GM12878 (cell line): Measurements from ENCODE around the gene NT5E. TPM values are rescaled to one million over a fixed set of nuclear protein-coding genes. Genes with fewer than 3 reads are reported as not detected.
A peak's percentile ranks its signal among the peaks of the same experiment; 100 is the strongest.

ENCODE experiments used
- ATAC-seq: fragments of 200-7000 bp; cut with Tn5 transposase; 3 replicates; pipeline ENCODE4 v1.9.1; 2020; ENCODE audit warnings: mild to moderate bottlenecking, moderate library complexity
- BruUV-seq: library from RNA; stranded (reverse); fragments of 400-500 nt; replicated peaks from 2 replicates; lab custom pipeline; 2021; lab: Mats Ljungman, UMichigan
- CTCF ChIA-PET: fragments of 300-600 bp; sonication (Branson Sonifier 250); formaldehyde crosslinking; extraction: SDS; loops from one replicate; lab custom pipeline; 2021; ENCODE audit warnings: inconsistent platforms; lab: Yijun Ruan, JAX
- POLR2A ChIA-PET: fragments of 350-600 bp; formaldehyde crosslinking; extraction: SDS; loops from one replicate; lab custom pipeline; 2021; ENCODE audit warnings: inconsistent platforms; lab: Charles Lee
- RAD21 ChIA-PET: fragments of 300-600 bp; sonication (Branson Sonifier 250); formaldehyde crosslinking; loops from one replicate; lab custom pipeline; 2023; ENCODE audit warnings: antibody characterized with exemption; ENCODE audit not compliant: unreplicated experiment; lab: Charles Lee
- SMC1A ChIA-PET: fragments of 300-600 bp; sonication (Branson Sonifier 250); formaldehyde crosslinking; loops from one replicate; lab custom pipeline; 2023; ENCODE audit not compliant: unreplicated experiment, uncharacterized antibody; lab: Charles Lee
- DNase-seq: peaks from one replicate; pipeline ENCODE4 v3.0.0-alpha.2; 2011; ENCODE audit warnings: low read depth, low spot score
- FAIRE-seq: peaks from 3 replicates; lab custom pipeline; 2011; peaks lifted over from hg19 to GRCh38; lab: Jason Lieb, UNC
- H2AFZ ChIP-seq: 2 replicates; pipeline ENCODE4 v1.6.0; 2011; ENCODE audit warnings: low read depth, low read length, control low read depth; ENCODE audit not compliant: control insufficient read depth
- H3K27ac ChIP-seq: 2 replicates; pipeline ENCODE4 v1.5.1; 2011; ENCODE audit warnings: control low read depth; ENCODE audit not compliant: control insufficient read depth, insufficient read depth
- H3K27me3 ChIP-seq, 2 experiments: replicated peaks in 1 of 2; 2 replicates each; pipeline versions ENCODE4 v1.6.0 to v1.6.1; 2011; ENCODE audit warnings: low read length in 1 of 2; ENCODE audit not compliant: control insufficient read depth in 2 of 2, insufficient read depth in 2 of 2
- H3K36me3 ChIP-seq, 2 experiments: 2 replicates each; pipeline ENCODE4 v1.5.1; 2011; ENCODE audit warnings: low read length in 1 of 2; ENCODE audit not compliant: control insufficient read depth in 2 of 2, insufficient read depth in 2 of 2
- H3K4me1 ChIP-seq: 2 replicates; pipeline ENCODE4 v1.6.1; 2011; ENCODE audit warnings: mild to moderate bottlenecking, low read length, moderate library complexity, mixed read lengths; ENCODE audit not compliant: control insufficient read depth, insufficient read depth
- H3K4me2 ChIP-seq: 2 replicates; pipeline ENCODE4 v1.6.0; 2011; ENCODE audit warnings: control low read depth; ENCODE audit not compliant: control insufficient read depth, insufficient read depth
- H3K4me3 ChIP-seq: fragments of 200-600 bp; sonication (generic); 2 replicates; pipeline ENCODE4 v1.5.1; 2016
- H3K79me2 ChIP-seq: 2 replicates; pipeline ENCODE4 v1.6.0; 2011; ENCODE audit warnings: low read length; ENCODE audit not compliant: control insufficient read depth, insufficient read depth
- H3K9ac ChIP-seq: 2 replicates; pipeline ENCODE4 v1.8.0; 2011; ENCODE audit warnings: low read length, control low read depth, mixed read lengths; ENCODE audit not compliant: control insufficient read depth, insufficient read depth
- H3K9me3 ChIP-seq: replicated peaks from 3 replicates; pipeline ENCODE4 v1.5.1; 2011; ENCODE audit warnings: mild to moderate bottlenecking, low read length; ENCODE audit not compliant: control insufficient read depth, insufficient read depth
- H4K20me1 ChIP-seq: 2 replicates; pipeline ENCODE4 v1.6.0; 2011; ENCODE audit not compliant: control insufficient read depth, insufficient read depth
- CREM ChIP-seq: IDR thresholded peaks from 2 replicates; pipeline ENCODE4 v1.6.1; 2014; ENCODE audit warnings: antibody characterized with exemption, low read depth
- ESRRA ChIP-seq: IDR thresholded peaks from 2 replicates; pipeline ENCODE4 v1.6.1; 2012; ENCODE audit warnings: mild to moderate bottlenecking, low read length, improper control_type of control experiment
- IKZF1 ChIP-seq: fragments of 450-650 bp; conservative IDR thresholded peaks from 2 replicates; pipeline ENCODE4 v1.6.1; 2017; ENCODE audit warnings: antibody characterized with exemption, mild to moderate bottlenecking
- RAD21 ChIP-seq: IDR thresholded peaks from 2 replicates; pipeline ENCODE4 v1.6.1; 2011; ENCODE audit warnings: mild to moderate bottlenecking, low read depth, low read length, moderate library complexity; ENCODE audit not compliant: insufficient read depth
- SMC3 ChIP-seq: IDR thresholded peaks from 2 replicates; pipeline ENCODE4 v1.6.1; 2011; ENCODE audit warnings: low read length, improper control_type of control experiment, borderline replicate concordance
- SREBF1 ChIP-seq: IDR thresholded peaks from 2 replicates; pipeline ENCODE4 v1.6.1; 2012; ENCODE audit warnings: mild to moderate bottlenecking, low read length
- TARDBP ChIP-seq: IDR thresholded peaks from 2 replicates; pipeline ENCODE4 v1.6.1; 2016; ENCODE audit warnings: borderline replicate concordance
- WGBS: methylation state at CpG from one replicate; pipeline ENCODE4 v1.1.6; 2016; ENCODE audit warnings: low lambda C conversion rate; ENCODE audit not compliant: insufficient replicate concordance, insufficient coverage; ENCODE audit errors: missing lambda C conversion rate; 5-methylcytosine and 5-hydroxymethylcytosine counted together
- in situ Hi-C: fragments of 300-500 bp; cut with MboI; formaldehyde crosslinking; loops from 9 replicates; pipeline ENCODE4 v1.14.3; 2018; ENCODE audit warnings: mixed read lengths
- intact Hi-C: fragments of 100-400 bp; cut with micrococcal nuclease; formaldehyde crosslinking; loops from one replicate; pipeline ENCODE4 v1.14.2; 2022; ENCODE audit not compliant: unreplicated experiment
- polyA plus RNA-seq, 11 experiments: library from polyadenylated mRNA; depleted of rRNA in 4 of 11; unstranded in 6 of 11; stranded (reverse) in 5 of 11; fragments of >200 nt; fragmentation: Nextera tagmentation in 4 of 11; fragmentation: Illumina TruSeq in 1 of 11; extraction: Ambion mirVana in 4 of 11; extraction: Trizol in 1 of 11; gene quantifications; 1 replicate in 1 of 11; 2 replicates in 10 of 11; pipeline versions ENCODE4 v1.2.1 to v1.2.3, GENCODE V29; 2011 to 2016; ENCODE audit warnings: inconsistent platforms in 2 of 11, missing spikeins in 2 of 11, low read depth in 1 of 11
- total RNA-seq, 4 experiments: library from RNA; depleted of rRNA in 3 of 4; stranded (reverse); fragments of >200 nt in 3 of 4; fragmentation: Illumina TruSeq in 1 of 4; extraction: Trizol in 1 of 4; gene quantifications; 2 replicates each; pipeline versions ENCODE4 v1.2.1 to v1.2.3, GENCODE V29; 2013 to 2021
- TF ChIP-seq, protein P1 (sequence below): fragments of 450-650 bp; formaldehyde crosslinking; IDR thresholded peaks from 2 replicates; pipeline ENCODE4 v1.5.0; 2022; ENCODE audit warnings: mild to moderate bottlenecking, missing genetic modification characterization
- TF ChIP-seq, protein P2 (sequence below), 3 experiments: IDR thresholded peaks in 2 of 3; conservative IDR thresholded peaks in 1 of 3; 2 replicates each; pipeline ENCODE4 v1.5.1; 2011; ENCODE audit warnings: low read depth in 3 of 3, low read length in 3 of 3, mild to moderate bottlenecking in 3 of 3, control low read depth in 2 of 3, moderate library complexity in 2 of 3, inconsistent platforms in 1 of 3, mixed read lengths in 1 of 3; ENCODE audit not compliant: control insufficient read depth in 2 of 3, insufficient read depth in 1 of 3; ENCODE audit errors: extremely low read depth in 1 of 3

NT5E gene
- total and polyA plus RNA-seq, 10 of the 15 experiments (the other 5 are each of a cell fraction or from before 2014, with no cell fraction given): 1.9 to 9.7 (median 7.3) TPM

DNA sequence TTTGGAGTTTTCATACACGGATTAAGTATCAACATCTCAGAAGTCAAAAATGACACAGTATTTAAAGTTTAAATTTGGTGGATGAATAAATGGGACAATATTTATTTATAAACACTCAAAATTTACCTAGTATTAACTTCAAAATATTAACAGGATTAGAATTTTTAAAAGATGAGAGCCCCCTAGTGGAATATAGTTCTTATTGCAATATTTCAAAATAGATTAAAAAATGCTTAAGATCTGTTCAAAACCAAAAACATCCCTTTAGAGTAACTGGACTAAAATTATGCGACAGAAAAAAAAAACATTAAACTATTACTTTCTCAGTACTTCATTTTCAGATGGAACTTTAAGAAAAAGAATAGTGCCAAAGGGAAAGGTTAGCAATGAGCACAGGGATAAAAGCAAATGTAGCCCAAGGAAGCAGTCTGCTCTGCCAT lies 87.2 kb downstream of the NT5E start:
- Histone ChIP-seq H3K27me3 (no peaks in the 10 kb centered on the region), H3K4me2 (no peak overlapping the region), H3K9me3 (no peaks in the 10 kb centered on the region), H3K79me2 (no peaks in the 10 kb centered on the region), H4K20me1 (no peaks in the 10 kb centered on the region), H2AFZ (no peak overlapping the region), H3K36me3 (peaks cover 1 to 10% of the 10 kb centered on the region in 2 experiments), H3K4me3 (no peak overlapping the region), H3K4me1 (no peaks in the 10 kb centered on the region), H3K27ac (no peak overlapping the region), H3K9ac (no peak overlapping the region)
- intact Hi-C loops: loop anchor here (1.0 kb wide), 1 partner anchor 182 kb away; no protein-coding TSS in a partner anchor
- FAIRE-seq (no peak), ATAC-seq (no peak), DNase-seq (no peak)
- ChIA-PET RAD21 (interaction anchor here (0.6 to 6.9 kb wide), 14 partner anchors 11 to 183 kb away, joined by 3 to 44 read pairs (median 4); partner anchors contain the start of gene NT5E), CTCF (interaction anchor here (0.7 to 5.1 kb wide), 41 partner anchors 9 to 1685 kb away, joined by 3 to 57 read pairs (median 4); partner anchors contain the start of genes NT5E and SNX14), POLR2A (no interaction called here), SMC1A (interaction anchor here (0.5 to 2.9 kb wide), 23 partner anchors 10 to 1114 kb away, joined by 3 to 29 read pairs (median 4); no protein-coding TSS in a partner anchor)
- TF ChIP-seq SREBF1 (no peak), ESRRA (no peak), TARDBP (no peak), CREM (no peak), SMC3 (peak; percentile 48; the same call in 1 of the 2 replicates), IKZF1 (no peak), RAD21 (peak; percentile 1; the same call in 1 of the 2 replicates)
- TF ChIP-seq, protein P1, sequence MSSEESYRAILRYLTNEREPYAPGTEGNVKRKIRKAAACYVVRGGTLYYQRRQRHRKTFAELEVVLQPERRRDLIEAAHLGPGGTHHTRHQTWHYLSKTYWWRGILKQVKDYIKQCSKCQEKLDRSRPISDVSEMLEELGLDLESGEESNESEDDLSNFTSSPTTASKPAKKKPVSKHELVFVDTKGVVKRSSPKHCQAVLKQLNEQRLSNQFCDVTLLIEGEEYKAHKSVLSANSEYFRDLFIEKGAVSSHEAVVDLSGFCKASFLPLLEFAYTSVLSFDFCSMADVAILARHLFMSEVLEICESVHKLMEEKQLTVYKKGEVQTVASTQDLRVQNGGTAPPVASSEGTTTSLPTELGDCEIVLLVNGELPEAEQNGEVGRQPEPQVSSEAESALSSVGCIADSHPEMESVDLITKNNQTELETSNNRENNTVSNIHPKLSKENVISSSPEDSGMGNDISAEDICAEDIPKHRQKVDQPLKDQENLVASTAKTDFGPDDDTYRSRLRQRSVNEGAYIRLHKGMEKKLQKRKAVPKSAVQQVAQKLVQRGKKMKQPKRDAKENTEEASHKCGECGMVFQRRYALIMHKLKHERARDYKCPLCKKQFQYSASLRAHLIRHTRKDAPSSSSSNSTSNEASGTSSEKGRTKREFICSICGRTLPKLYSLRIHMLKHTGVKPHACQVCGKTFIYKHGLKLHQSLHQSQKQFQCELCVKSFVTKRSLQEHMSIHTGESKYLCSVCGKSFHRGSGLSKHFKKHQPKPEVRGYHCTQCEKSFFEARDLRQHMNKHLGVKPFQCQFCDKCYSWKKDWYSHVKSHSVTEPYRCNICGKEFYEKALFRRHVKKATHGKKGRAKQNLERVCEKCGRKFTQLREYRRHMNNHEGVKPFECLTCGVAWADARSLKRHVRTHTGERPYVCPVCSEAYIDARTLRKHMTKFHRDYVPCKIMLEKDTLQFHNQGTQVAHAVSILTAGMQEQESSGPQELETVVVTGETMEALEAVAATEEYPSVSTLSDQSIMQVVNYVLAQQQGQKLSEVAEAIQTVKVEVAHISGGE (CRISPR knock-in tag): no peak
- TF ChIP-seq, protein P2, sequence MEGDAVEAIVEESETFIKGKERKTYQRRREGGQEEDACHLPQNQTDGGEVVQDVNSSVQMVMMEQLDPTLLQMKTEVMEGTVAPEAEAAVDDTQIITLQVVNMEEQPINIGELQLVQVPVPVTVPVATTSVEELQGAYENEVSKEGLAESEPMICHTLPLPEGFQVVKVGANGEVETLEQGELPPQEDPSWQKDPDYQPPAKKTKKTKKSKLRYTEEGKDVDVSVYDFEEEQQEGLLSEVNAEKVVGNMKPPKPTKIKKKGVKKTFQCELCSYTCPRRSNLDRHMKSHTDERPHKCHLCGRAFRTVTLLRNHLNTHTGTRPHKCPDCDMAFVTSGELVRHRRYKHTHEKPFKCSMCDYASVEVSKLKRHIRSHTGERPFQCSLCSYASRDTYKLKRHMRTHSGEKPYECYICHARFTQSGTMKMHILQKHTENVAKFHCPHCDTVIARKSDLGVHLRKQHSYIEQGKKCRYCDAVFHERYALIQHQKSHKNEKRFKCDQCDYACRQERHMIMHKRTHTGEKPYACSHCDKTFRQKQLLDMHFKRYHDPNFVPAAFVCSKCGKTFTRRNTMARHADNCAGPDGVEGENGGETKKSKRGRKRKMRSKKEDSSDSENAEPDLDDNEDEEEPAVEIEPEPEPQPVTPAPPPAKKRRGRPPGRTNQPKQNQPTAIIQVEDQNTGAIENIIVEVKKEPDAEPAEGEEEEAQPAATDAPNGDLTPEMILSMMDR (IDR thresholded peaks at IDR 0.05 in 2 of 3, conservative IDR thresholded peaks at IDR 0.05 in 1 of 3; ENCODE audit: control insufficient read depth in 2 of 3, extremely low read depth in 1 of 3, insufficient read depth in 1 of 3, low read depth in 3 of 3, low read length in 3 of 3): peak in 2 of 3 experiments; percentile 25 to 38; a peak in 3 of 6 replicates
- in situ Hi-C loops: no loop called here
- WGBS: 48% methylated on average over 2 of the region's 2 CpGs
- no TSS peak for BruUV-seq
